GM19035 (cell line): ENCODE data around the gene JPT1.

Experiments used
- ATAC-seq: cut with Tn5 transposase; IDR thresholded peaks from one replicate; pipeline ENCODE4 v1.9.1; 2021; ENCODE audit not compliant: unreplicated experiment

The JPT1 gene

DNA sequence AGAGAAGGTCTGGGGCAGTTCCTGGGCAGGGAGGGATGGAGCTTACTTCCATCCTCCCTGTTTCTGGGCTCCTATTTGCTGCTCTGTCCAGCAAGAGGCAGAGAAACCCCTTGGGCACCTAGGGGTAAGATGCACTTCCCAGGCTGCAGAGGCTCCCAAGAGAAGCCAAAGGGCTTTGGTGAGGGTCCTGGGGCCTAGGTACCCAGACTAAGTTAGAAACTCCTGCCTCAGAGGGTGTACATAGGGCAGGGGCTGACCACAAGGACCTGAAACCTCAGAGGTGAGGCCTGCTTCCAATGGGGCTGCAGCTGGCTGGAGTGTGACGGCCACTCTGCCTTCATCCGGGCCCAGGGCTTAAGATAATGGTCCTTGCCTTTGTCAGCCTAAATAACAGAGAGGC lies 46.1 kb downstream of the JPT1 start:
- no peak for ATAC-seq

DNA sequence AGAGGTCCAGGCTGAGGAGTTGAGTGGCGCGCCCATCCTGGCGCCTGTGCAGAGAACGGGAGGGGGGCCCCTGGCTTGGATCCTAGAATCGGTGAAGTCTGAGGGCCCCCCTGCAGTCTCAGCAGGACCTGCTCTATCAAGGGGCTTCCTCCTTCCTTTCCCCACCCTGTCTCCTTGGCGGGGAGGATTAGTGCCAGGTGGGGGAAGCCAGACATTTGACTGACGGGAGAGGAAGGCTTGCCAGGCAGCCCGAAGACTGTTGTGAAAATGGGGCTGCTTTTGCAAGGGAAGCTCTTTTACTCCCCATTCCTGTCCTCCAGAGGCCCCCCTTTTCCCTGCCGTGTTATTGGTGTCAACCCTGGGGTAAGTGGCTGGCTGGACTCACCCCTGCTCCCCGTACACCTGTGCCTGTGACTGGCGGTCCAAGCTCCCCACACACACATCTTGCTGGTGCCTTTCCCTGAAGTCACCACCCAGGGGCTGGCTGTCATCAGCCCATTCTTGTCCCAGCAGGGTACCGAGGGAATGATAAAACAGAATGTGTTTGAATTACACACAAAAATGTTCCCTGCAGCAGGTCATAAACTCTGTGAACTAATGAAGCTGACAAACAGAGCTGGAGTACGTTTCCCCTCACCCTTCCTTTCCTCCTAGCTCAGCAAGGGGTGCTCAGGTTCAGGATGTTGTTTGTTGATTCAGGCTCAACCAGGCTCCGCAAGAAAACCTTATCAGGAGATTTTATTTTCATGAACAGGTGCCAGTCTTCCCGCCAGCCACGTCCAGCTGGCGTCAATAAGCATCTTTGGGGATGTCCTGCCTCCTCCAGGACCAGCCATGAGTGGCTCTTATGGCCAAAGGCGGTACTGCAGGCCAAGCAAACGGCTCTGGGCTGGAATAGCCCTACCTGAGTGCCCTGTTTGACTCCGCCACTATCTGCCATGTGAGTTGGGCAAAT lies 48.9 kb downstream of the JPT1 start:
- ATAC-seq: no peak

DNA sequence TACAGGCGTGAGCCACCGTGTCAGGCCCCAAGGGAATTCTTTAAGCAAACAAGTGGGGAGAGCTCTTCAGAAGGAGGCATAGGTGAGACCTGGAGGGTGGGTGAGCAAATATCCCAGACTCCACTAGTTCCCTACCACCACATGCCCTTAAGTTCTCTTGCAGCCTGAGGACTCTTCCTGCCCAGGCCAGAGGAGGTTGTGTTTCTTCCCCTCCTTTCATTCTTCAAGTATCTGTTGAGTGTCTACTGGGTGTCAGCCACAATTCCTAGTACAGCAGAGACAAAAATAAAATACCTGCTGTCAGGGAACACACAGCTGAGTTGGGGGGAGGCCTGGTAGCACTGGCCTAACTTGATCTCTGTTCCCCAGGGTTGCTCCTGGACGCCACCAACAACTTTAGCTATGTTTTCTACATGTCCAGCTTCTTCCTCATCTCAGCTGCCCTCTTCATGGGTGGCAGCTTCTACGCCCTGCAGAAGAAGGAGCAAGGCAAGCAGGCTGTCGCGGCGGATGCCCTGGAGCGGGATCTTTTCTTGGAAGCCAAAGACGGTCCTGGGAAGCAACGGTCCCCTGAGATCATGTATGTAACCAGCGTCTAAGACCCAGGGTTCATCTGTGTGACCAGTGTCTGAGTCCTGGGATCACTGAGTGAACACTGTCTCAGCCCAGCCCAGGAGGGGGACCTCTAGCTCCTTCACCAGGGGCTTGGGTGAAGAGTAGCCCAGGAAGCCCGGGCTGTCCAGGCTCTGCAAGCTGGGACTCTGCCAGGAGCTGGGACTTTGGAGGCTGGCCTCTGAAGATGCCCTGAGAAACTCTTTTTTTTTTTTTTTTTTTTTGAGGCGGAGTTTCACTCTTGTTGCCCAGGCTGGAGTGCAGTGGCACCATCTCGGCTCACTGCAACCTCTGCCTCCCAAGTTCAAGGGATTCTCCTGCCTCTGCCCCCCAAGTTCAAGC lies 50.4 kb downstream of the JPT1 start:
- no peak for ATAC-seq

DNA sequence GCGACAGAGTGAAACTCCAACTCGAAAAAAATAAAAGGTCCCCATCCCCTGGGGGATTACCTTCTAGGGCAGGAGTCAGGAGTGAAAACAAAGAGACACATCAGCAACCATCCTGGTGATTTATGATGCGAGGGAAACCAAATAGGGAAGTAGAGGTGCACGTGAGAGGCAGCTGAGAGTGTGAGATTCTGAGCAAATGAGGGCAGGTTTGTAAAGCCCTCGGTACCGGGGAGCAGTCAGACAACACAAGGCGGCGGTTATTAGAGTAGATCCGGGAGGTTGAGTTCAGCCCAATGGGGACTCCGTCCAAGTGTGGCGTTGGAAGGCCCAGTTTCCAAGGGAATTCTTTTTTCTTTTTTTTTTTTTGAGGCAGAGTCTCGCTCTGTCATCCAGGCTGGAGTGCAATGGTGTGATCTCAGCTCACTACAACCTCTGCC lies 51.9 kb downstream of the JPT1 start:
- no peak for ATAC-seq

DNA sequence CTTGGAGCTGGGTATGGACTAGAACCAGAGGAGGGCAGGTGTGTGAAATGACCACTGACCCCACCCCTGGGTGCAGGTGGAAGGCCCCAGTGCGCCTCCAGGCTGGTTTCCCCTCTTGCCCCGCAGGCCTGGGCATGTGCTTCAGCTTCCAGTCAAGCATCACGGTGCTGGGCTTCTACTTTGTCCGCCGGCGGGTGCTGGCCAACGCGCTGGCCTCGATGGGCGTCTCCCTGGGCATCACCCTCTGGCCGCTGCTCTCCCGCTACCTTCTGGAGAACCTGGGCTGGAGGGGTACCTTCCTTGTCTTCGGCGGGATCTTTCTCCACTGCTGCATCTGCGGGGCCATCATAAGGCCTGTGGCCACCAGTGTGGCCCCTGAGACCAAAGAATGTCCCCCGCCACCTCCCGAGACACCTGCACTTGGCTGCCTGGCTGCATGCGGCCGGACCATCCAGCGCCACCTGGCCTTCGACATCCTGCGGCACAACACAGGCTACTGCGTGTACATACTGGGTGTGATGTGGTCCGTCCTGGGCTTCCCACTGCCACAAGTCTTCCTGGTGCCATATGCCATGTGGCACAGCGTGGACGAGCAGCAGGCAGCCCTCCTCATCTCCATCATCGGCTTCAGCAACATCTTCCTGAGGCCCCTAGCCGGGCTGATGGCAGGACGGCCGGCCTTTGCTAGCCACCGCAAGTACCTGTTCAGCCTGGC lies 54.3 kb downstream of the JPT1 start:
- ATAC-seq: no peak

DNA sequence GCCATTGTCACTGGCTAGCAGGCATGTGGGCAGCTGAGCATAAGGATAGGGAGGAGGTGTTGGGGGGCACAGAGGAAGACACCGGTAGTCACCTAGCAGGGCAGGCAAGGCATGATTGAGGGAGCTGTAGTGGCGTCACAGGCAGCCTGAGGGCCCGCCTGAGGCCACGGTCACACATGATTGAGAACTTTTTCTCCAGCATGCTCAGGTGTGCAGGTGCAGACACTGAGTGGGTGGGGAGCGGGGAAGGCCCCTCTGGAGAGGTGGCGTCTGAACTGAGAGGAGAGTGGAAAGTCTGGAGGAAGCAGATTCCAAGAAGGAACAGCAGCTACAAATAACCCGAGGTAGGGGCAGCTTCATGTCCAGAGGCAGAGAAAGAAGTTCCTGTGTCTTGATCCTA lies 55.5 kb downstream of the JPT1 start:
- no peak for ATAC-seq

DNA sequence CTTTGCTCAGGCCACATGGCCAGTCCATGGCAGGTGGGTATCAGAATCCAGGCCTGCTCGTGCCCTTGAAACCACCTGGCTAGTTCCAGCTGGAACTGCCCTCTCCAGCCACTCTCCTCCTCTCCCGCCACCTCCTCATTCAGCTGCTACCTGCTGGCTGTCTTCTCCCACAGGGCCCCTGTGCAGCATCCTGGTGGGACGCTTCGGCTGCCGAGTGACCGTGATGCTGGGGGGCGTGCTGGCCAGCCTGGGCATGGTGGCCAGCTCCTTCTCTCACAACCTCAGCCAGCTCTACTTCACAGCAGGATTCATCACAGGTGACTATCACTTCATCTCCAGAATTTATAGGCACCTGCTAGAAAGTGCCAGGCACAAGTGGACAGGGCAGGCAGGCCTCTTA lies 56.4 kb downstream of the JPT1 start:
- no peak for ATAC-seq

DNA sequence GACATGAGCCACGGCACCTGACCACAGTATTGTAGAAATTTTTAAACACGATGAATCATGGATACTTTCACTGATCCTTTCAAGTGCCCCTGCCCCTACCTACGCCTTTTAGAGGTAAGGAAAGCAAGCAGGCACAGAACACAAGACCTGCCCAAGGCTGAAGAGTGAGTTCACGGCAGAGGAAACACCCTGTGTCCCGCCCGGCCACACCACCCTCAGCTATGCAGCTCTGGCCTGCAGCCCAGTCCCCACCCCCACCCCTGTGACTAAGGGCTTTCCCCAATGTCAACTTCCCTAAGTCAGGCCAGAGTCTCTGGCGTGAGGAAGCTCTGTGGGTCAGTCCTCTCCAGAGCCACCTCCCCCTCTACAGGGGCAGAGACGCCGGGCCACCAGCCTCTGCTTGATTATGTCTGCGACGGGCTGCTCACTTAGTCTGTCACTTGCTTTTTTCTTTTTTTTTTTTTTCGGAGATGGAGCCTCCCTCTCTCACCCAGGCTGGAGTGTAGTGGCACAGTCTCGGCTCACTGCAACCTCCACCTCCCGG lies 58.2 kb downstream of the JPT1 start:
- ATAC-seq: no peak

DNA sequence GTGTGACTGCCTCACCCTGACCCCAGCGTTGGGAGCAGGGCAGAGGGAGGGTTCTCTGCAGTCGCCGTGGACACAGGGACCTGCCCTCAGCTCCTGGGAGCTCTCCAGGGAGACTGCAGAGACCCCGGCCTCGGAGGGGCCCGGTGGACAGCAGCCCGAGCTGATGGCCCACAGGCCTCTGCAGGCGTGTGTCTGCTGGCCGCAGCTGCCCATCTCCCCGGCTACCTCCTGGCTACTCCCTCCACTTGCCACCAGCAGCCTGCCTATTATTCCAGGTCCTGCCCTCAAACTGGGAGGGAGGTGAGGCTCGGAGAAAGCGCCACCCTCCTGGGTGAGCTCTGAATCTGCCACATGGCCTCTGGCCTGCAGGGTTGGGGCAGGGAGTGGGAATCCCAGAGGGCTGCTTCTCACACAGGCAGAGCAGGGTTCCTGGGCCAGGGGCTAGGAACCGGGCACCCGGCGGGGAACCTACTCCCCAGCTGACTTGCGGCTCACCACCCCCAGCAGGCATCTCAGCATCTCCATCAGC lies 59.4 kb downstream of the JPT1 start:
- no peak for ATAC-seq

DNA sequence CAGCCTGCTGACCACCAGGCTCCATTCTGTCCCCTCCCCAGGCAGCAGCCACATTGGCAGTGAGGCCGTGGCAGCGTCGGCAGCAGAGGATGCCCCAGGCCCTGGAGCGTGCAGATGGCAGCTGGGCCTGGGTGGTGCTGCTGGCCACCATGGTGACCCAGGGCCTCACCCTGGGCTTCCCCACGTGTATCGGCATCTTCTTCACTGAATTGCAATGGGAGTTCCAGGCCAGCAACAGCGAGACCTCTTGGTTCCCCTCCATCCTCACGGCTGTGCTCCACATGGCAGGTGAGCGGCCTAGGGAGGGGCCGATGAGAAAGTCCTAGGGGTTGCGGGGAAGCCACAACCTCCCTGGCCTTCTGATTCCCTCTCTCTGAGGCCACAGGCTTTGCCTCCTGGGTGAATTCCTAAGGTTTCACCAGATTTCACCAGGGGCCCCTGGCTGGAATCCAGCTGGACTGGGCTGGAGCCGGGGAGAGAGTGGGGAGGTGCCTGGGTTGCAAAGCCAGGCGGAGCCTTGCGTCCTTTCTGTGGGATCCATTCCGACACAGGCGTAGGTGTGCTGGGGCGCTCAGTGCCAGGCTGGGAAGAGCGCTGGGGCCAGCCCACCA lies 60.7 kb downstream of the JPT1 start:
- no peak for ATAC-seq

DNA sequence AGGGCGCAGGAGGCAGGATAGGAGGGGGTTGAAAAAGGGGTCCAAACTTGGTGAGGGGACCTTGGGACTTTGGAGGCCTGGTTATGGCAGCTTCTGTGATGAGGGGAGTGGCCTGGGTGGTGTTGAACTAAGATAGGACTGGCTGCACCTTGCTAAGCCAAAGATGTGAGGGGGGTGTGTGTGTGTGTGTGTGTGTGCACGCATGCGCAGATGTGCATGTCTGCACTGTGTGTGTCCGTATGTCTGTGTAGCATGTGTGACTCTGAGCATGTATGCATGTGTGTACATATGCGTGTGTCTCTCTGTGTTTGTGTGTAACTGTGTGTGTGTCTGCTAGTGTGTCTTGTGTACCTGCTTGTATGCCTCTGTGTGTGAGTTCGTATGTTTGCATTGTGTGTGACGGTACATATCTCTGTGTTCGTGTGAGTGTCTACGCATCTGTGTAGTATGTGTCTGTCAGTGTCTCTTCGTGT lies 62.4 kb downstream of the JPT1 start:
- ATAC-seq: no peak

DNA sequence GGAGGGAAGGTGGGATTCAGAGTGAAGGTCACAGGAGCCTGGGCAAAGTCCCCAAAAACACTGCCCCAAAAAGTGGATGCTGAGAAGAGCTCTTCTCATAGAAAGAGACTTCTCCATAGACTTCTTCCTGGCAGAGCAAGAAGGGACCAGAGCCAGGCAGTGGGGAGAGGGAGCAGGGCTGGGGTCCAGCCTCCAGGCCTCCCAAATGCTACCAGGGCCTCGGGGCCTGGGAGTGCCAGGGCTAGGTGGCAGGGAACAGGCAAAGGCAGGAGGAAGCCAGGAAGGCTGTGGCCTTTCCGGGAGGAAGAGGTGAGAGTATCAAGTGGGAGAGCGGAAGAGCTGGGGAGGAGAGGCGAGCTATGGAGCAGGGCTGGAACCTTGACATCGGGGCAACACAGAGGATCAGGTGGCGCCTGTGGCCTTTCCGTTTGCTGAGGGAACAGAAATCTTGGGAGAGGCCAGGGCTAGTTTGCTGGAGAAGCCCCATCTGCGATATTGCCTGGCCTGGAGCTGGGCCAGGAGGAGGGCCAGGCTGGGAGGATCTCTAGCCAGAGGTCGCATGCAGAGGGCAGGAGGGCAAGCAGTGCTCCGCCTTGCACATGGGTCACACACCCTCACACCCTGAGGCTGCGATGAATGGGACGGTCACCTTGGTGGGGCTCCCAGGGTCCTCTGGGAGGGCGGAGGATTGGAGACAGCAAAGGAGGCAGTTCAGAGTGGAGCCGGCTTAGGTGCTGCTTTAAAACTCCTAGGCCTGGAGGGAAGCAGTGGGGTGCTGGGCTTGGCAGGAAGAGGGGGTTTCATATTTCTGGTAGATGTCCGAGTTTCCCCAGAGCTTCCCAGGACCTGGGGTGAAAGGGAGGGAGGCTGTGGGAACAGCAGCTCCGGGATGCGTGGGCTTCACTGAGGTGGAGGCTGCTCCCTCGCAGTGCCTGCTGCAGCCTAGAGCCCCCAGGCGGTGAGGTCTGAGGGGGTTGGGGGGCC lies 63.1 kb downstream of the JPT1 start:
- ATAC-seq: no peak

DNA sequence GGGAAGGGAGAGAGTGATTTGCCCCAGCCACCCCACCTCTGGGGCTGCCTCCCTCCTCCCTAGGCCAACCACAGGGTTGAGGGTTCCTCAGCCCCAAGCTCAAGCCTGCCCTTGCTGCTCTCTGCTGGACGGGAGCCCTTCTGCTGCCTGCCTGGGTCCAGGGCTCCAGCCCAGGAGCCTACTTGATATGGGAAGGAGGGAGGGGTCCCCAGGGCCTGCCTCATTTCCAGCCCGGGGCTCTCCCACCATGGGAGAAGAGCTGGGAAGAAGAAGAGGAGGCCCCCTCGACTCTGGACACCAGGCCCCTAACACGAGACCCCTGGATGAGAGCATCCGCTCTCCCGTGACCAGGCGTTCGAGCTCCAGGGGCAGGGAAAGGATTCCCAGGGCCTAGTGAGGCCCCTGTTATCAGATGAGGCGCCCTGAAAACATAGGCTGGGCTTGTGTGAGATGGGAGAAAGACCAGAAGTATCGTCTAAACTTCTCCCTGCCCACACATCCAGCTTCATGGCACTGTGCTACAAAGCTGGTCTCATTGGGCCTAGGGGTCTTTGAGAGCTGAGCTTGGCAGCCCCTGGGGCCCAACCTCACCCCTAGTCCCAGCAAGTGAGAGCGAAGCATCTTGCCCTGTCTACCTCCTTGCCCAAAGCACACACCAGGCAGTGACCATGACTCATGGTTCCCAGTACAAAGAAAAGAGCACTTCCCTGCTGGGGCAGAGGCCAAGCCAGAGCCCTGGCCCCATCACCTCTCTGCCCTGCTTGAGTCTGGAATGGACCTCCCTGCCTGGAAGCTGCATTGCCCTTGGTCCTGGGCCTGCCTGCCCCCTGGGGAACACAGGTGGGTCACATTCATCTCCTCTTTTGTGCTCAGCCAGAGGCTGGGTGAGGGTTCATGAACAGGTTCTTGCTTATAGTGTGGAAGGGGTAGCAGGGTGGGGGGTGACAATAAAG lies 65.6 kb downstream of the JPT1 start:
- ATAC-seq: no peak

DNA sequence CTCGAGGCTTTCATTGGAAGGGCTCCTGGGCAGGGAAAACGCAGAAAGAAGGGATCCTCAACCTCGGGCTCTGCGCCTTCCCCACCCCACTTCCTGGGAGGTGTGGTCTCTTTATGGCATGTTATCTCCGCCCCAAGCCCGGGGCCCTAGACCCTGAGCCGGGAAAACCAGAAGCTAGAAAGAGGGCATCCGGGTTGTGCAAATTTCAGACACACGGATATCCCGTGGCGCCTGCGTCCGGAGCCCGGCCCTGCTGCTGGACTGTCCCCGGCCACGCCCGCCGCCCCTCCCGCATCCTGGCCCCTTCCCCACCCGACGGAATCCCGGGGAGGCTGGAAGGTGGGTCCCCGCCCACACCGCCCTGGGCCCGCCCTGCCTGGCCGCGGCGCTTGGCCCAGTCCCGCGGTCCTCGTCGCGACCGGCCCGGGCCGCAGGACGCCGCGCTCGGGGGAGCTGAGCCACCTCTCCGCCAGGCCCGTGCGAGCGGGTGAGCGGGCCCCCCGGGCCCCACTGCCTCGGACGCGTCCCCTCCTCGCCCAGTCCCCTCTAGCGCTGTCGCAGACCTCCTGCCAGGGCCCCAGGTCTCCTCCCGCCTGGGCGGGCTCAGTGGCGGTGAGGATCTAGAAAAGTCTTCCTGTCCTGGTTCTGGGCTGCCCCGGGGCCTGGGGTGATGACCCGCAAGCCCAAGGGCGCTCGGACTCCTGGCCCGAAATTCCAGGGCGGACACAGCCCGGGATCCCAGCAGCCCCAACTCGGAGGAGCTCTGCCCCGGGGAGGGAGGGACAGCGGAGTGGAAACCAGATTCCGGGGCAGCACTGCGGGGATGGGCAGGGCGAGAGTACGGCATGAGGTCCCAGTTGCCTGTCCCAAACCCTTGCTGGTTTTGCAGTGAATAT lies 66.5 kb downstream of the JPT1 start, which contains the start of gene SLC16A5:
Gene SLC16A5, plus strand, starts transcription at position 397 of the 896 bp plus-strand sequence. CDS start 5,683 bp downstream, outside the sequence.
- ATAC-seq: no peak

DNA sequence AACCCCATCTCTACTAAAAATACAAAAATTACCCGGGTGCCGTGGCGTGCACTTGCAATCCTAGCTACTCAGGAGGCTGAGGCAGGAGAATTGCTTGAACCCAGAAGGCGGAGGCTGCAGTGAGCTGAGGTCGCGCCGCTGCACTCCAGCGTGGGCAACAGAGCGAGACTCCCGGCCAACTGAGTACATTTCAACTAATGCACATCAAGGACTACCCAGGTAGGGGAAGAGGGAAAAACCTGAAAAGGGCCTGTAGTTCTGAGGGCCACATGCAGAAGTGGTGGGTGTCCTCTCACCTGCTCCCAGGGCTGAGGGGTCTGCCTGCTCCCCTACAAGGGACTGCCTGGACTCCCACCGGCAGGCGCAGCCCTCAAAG lies 67.1 kb downstream of the JPT1 start:
- ATAC-seq: no peak

DNA sequence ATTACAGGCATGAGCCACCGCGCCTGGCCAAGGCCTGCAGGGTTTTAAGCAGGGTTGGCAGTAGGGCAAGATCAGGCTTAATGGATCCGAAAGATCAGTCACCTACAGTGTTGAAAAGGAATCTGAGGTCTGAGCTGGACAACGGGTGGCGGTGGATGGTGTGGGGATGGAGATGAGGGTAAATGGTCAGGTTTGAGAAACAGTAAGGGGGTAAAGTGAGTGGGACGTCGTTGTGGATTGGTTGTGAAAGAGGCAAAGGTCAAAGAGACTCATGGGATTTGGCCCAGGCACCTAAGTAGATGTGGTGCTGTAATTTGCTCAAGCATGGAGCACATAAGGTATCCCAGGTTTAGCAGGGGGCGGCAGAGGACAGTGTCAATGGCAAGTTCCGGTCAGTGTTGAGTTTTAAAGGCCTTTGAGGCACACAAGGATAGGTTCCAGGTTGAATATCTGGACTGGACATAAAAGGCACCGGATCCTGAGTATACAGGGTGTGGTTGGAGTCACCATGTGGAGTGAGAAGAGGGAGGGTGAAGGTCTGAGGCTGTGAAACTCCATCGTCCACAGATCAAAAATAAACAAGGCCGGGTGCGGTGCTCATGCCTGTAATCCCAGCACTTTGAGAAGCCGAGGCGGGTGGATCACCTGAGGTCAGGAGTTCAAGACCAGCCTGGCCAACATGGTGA lies 67.7 kb downstream of the JPT1 start:
- no peak for ATAC-seq
